NCI-H146 treated with DMSO at 0.1 percent for 48 hours (cell line): ENCODE measurements around the gene GLS.
"Not testable (repeated sequence)": the region's sequence is repeated elsewhere in the genome, so short reads cannot be mapped to it uniquely, and the experiment has no call there.

Source experiments
- DNase-seq: peaks from one replicate; lab custom pipeline; 2025; ENCODE audit not compliant: unreplicated experiment; lab: John Stamatoyannopoulos, UW

GLS gene

GRCh38 chr2:190987938-190988337 is 107.3 kb downstream of the GLS start:
- DNase-seq, result no peak

- no peak for DNase-seq
These were observed 108.3 kb downstream of the GLS start for GRCh38 chr2:190988910-190989309.

- DNase-seq, result no peak
These were observed 109.5 kb downstream of the GLS start for GRCh38 chr2:190990132-190990531.

GRCh38 chr2:190993292-190993643 is 112.6 kb downstream of the GLS start:
- DNase-seq, result no peak

- DNase-seq, result no peak
These were observed 113.5 kb downstream of the GLS start for GRCh38 chr2:190994148-190994547.

- DNase-seq, result not testable (repeated sequence)
These were observed 114.7 kb downstream of the GLS start for GRCh38 chr2:190995315-190995714.

- DNase-seq, result no peak
These were observed 115.8 kb downstream of the GLS start for GRCh38 chr2:190996338-190996946.

- DNase-seq, result no peak
These were observed 116.3 kb downstream of the GLS start for GRCh38 chr2:190996947-190997346.

GRCh38 chr2:190997526-190998113 is 117.0 kb downstream of the GLS start:
- DNase-seq, result no peak

- DNase-seq, result no peak
These were observed 118.4 kb downstream of the GLS start for GRCh38 chr2:190999058-190999457.

- no peak for DNase-seq
These were observed 119.5 kb downstream of the GLS start for GRCh38 chr2:190999949-191000665.

- DNase-seq, result no peak
These were observed 120.4 kb downstream of the GLS start for GRCh38 chr2:191001032-191001431.

GRCh38 chr2:191001624-191002023 is 121.0 kb downstream of the GLS start:
- DNase-seq, result no peak

GRCh38 chr2:191003405-191004309 is 123.0 kb downstream of the GLS start:
- no peak for DNase-seq

GRCh38 chr2:191006297-191006696 is 125.7 kb downstream of the GLS start:
- no peak for DNase-seq

GRCh38 chr2:191006997-191007783 is 126.6 kb downstream of the GLS start:
- no peak for DNase-seq

- DNase-seq, result no peak
These were observed 127.7 kb downstream of the GLS start for GRCh38 chr2:191008286-191008685.

- no peak for DNase-seq
These were observed 129.1 kb downstream of the GLS start for GRCh38 chr2:191009541-191010374.

- no peak for DNase-seq
These were observed 130.6 kb downstream of the GLS start for GRCh38 chr2:191010887-191011885.
